MCF 10A (cell line): ENCODE measurements around the gene ADAMTSL3. TPM values are rescaled to one million over a fixed set of nuclear protein-coding genes. Genes with fewer than 3 reads are reported as not detected.

ENCODE experiments used
- BruUV-seq: library from RNA; stranded (reverse); fragments of 400-500 nt; replicated peaks from 2 replicates; lab custom pipeline; 2021; lab: Mats Ljungman, UMichigan
- CTCF ChIA-PET: fragments of 300-600 bp; sonication (Branson Sonifier 250); formaldehyde crosslinking; extraction: SDS; loops from one replicate; lab custom pipeline; 2021; ENCODE audit warnings: antibody characterized with exemption, inconsistent platforms; lab: Yijun Ruan, JAX
- POLR2A ChIA-PET: fragments of 300-600, 350-650 bp; sonication (Branson Sonifier 250); formaldehyde crosslinking; extraction: SDS; loops from one replicate; lab custom pipeline; 2020; ENCODE audit warnings: antibody characterized with exemption, inconsistent platforms; lab: Yijun Ruan, JAX
- DNase-seq: peaks from one replicate; pipeline ENCODE4 v3.0.0-alpha.2; 2018; ENCODE audit not compliant: unreplicated experiment
- H3K27ac Mint-ChIP-seq: one replicate; pipeline ENCODE4 v1.8.0; 2022; ENCODE audit warnings: mild to moderate bottlenecking, low read depth, mixed read lengths; ENCODE audit not compliant: unreplicated experiment
- H3K27me3 Mint-ChIP-seq: one replicate; pipeline ENCODE4 v1.8.0; 2022; ENCODE audit warnings: mixed read lengths; ENCODE audit not compliant: insufficient read depth, unreplicated experiment
- H3K36me3 Mint-ChIP-seq: one replicate; pipeline ENCODE4 v1.8.0; 2022; ENCODE audit warnings: mild to moderate bottlenecking, moderate library complexity, mixed read lengths; ENCODE audit not compliant: insufficient read depth, unreplicated experiment
- H3K4me1 Mint-ChIP-seq: one replicate; pipeline ENCODE4 v1.8.0; 2022; ENCODE audit warnings: mixed read lengths; ENCODE audit not compliant: insufficient read depth, unreplicated experiment
- H3K4me3 Mint-ChIP-seq: one replicate; pipeline ENCODE4 v1.8.0; 2022; ENCODE audit warnings: mild to moderate bottlenecking, moderate library complexity, mixed read lengths; ENCODE audit not compliant: unreplicated experiment
- H3K9me3 Mint-ChIP-seq: one replicate; pipeline ENCODE4 v1.8.0; 2022; ENCODE audit warnings: mixed read lengths; ENCODE audit not compliant: unreplicated experiment
- CTCF ChIP-seq: fragments of 200-600 bp; IDR thresholded peaks from one replicate; pipeline ENCODE4 v1.8.0; 2022; ENCODE audit warnings: antibody characterized with exemption, mild to moderate bottlenecking; ENCODE audit not compliant: unreplicated experiment
- intact Hi-C: fragments of 100-400 bp; cut with micrococcal nuclease; formaldehyde crosslinking; loops from 2 replicates; pipeline ENCODE4 v1.14.1; 2022
- total RNA-seq: library from RNA; stranded (reverse); gene quantifications from 2 replicates; pipeline ENCODE4 v1.2.3, GENCODE V29; 2022

The ADAMTSL3 gene
- total RNA-seq, 1 experiment from 2014 or later, result 1.2 TPM

DNA sequence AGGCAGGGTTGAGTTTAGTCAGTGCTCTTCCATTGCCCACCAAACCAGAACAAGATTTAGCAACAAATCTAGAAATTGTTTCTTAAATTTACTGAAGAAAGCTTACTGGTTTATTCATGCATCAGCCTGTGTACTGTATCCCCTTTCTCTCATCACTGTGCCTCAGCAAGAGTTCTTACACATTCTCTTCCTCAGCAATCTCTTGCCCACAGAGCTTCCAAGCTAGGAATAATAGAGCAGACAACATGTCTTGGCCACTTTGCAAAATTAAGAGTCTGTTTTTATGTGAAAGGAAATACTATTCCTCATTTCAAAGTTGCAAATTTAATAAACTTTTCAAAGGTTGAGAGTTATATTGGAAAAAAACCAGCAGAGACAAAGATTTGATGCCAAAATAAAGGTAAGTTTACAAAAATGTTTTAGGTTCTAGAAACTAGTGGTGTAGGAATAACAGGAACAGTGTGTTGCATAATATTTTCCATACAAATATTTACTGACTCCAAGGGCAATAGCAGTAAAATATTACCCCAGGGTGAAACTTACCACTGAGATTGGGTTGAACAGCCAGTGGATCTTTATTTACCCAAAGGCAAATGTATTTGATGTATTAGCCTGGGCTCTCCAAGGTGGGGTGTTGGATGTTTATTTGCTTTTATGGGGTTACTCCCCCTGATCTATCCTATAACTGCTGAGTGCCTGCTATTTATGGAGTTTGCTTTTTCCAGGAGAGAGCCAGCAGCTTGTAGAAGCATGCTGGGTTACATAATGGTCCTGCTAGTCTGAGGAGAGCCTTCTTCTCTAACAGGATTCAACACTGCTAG, 276.7 kb downstream of the ADAMTSL3 start:
- no peak for TF ChIP-seq CTCF
- DNase-seq, result peak; percentile 3
- Mint-ChIP-seq H3K27me3 (no peaks in the 10 kb centered on the region), H3K27ac (no peak overlapping the region), H3K9me3 (no peaks in the 10 kb centered on the region), H3K4me3 (no peak overlapping the region), H3K36me3 (no peaks in the 10 kb centered on the region), H3K4me1 (peaks cover 7% of the 10 kb centered on the region)
- ChIA-PET POLR2A (no interaction called here), CTCF (interaction anchor here (0.5 to 1.5 kb wide), 3 partner anchors 81 to 763 kb away, joined by 3 to 4 read pairs (median 3); no protein-coding TSS in a partner anchor)
- intact Hi-C loops, result no loop called here
- no TSS peak for BruUV-seq

- Mint-ChIP-seq H3K27ac (no peak overlapping the region), H3K36me3 (no peaks in the 10 kb centered on the region), H3K4me3 (no peak overlapping the region), H3K9me3 (no peaks in the 10 kb centered on the region), H3K4me1 (no peaks in the 10 kb centered on the region), H3K27me3 (no peaks in the 10 kb centered on the region)
- intact Hi-C loops, result no loop called here
- no peak for DNase-seq
- CTCF ChIA-PET, result no interaction called here
- BruUV-seq, result no TSS peak
- TF ChIP-seq CTCF, result no peak
- POLR2A ChIA-PET, result no interaction called here
These were observed 281.9 kb downstream of the ADAMTSL3 start for GRCh38 chr15:83935774-83936173.

DNA sequence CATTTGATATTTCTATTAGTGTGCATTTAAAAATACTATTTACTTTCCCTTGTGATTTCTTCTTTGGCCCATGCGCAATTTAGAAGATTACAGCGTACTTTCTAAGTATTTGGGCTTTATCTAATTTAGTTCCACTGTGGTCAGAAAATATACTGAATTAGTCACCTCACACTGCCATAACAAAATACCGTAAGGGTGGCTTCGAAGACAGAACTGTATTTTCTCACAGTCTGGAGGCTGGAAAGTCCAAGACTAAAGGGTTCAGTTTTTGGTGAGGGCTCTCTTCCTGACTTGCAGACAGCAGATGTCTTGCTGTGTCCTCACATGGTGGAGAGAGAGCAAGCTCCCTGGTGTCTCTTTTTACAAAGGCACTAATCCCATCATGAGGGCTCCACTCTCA, 286.2 kb downstream of the ADAMTSL3 start:
- Mint-ChIP-seq H3K27ac (no peak overlapping the region), H3K9me3 (no peaks in the 10 kb centered on the region), H3K4me3 (no peak overlapping the region), H3K27me3 (no peaks in the 10 kb centered on the region), H3K4me1 (peaks cover 16% of the 10 kb centered on the region), H3K36me3 (no peaks in the 10 kb centered on the region)
- POLR2A ChIA-PET, result no interaction called here
- CTCF ChIA-PET, result interaction anchor here (0.7 kb wide), 1 partner anchor 194 kb away, joined by 3 read pairs; no protein-coding TSS in a partner anchor
- no peak for TF ChIP-seq CTCF
- no peak for DNase-seq
- BruUV-seq, result no TSS peak
- intact Hi-C loops, result loop anchor here (5.0 kb wide), 1 partner anchor 93 kb away; no protein-coding TSS in a partner anchor

- no peak overlapping the region for H3K27ac Mint-ChIP-seq
- intact Hi-C loops, result loop anchor here (5.0 kb wide), 1 partner anchor 96 kb away; no protein-coding TSS in a partner anchor
- BruUV-seq, result no TSS peak
These were observed 289.1 kb downstream of the ADAMTSL3 start for GRCh38 chr15:83943043-83943442.

More at GRCh38 chr15:83943043-83943442, 289.1 kb downstream of the ADAMTSL3 start:
- DNase-seq, result no peak
- POLR2A ChIA-PET, result interaction anchor here (0.6 to 1.1 kb wide), 3 partner anchors 14 to 311 kb away, joined by 3 to 5 read pairs (median 4); no protein-coding TSS in a partner anchor
- CTCF ChIA-PET, result no interaction called here
- no peaks in the 10 kb centered on the region for H3K36me3 Mint-ChIP-seq
- TF ChIP-seq CTCF, result no peak
- H3K27me3 Mint-ChIP-seq, result no peaks in the 10 kb centered on the region
- peaks cover 16% of the 10 kb centered on the region for H3K4me1 Mint-ChIP-seq
- H3K9me3 Mint-ChIP-seq, result peaks cover 7% of the 10 kb centered on the region
- no peak overlapping the region for H3K4me3 Mint-ChIP-seq
